Measurements from ENCODE around the gene HS3ST4. TPM values are rescaled to one million over a fixed set of nuclear protein-coding genes. Genes with fewer than 3 reads are reported as not detected.

HS3ST4 gene
- total RNA-seq, 4 donors from 2014 or later: 0.11 TPM; not detected in 3

DNA sequence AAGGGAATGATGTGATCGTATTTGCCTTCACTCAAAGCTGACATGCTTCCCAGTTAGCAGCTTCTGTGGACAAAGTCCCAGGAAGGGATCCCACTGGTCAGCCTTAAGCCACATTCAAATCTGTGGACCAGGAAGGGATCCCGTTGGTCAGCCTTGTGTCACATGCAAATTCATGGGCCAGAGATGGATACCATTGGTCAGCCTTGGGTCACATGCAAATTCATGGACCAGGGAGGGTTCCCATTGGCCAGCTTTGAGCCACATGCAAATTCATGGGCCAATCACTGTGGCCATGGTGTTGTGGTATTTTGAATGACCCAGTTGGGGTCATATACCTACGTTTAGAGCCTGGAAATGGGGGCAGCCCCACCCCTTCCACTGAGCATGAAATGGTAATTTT, 201.6 kb downstream of the HS3ST4 start:
- 43 to 59% methylated on average over 3 of the region's 3 CpGs for WGBS, 2 donors
- DNase-seq: no peak
- Histone ChIP-seq H3K27me3 (no peaks in the 10 kb centered on the region), H3K36me3 (no peaks in the 10 kb centered on the region), H3K27ac (no peak overlapping the region), H3K9me3 (no peaks in the 10 kb centered on the region), H3K4me3 (replicated peaks in 1 of 3) (no peak overlapping the region), H3K4me1 (no peaks in the 10 kb centered on the region)
- TF ChIP-seq POLR2A (IDR thresholded peaks at IDR 0.05): no peak
- TF ChIP-seq, protein P1, sequence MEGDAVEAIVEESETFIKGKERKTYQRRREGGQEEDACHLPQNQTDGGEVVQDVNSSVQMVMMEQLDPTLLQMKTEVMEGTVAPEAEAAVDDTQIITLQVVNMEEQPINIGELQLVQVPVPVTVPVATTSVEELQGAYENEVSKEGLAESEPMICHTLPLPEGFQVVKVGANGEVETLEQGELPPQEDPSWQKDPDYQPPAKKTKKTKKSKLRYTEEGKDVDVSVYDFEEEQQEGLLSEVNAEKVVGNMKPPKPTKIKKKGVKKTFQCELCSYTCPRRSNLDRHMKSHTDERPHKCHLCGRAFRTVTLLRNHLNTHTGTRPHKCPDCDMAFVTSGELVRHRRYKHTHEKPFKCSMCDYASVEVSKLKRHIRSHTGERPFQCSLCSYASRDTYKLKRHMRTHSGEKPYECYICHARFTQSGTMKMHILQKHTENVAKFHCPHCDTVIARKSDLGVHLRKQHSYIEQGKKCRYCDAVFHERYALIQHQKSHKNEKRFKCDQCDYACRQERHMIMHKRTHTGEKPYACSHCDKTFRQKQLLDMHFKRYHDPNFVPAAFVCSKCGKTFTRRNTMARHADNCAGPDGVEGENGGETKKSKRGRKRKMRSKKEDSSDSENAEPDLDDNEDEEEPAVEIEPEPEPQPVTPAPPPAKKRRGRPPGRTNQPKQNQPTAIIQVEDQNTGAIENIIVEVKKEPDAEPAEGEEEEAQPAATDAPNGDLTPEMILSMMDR (IDR thresholded peaks at IDR 0.05): no peak
- intact Hi-C loops (cut with DNase I): no loop called here

DNA sequence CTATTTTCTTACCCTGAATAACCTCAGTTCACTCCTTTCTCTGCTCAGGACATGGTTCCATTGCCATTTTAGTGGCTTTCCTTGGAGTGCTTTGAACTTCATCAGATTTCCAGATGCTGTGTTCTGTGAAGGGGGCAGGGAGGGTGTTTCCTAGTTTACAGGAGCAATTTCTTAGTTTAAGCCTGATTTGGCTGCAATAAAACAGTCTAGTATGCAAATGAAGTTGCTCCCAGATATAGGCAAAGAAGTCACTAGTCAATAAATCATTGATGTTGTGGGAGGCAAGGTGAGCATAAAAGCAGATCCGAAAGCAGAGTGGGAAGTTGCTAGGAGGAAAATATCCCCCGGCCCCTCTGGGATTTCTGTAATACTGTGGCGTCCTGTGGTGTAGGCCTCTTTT, 202.3 kb downstream of the HS3ST4 start:
- intact Hi-C loops (cut with DNase I): no loop called here
- no peak overlapping the region for H3K4me3 ChIP-seq (replicated peaks in 1 of 3)
- TF ChIP-seq, protein P1 (IDR thresholded peaks at IDR 0.05): no peak
- no peak for TF ChIP-seq POLR2A (IDR thresholded peaks at IDR 0.05)
- no peaks in the 10 kb centered on the region for H3K27me3 ChIP-seq
- H3K36me3 ChIP-seq: no peaks in the 10 kb centered on the region
- no peak overlapping the region for H3K27ac ChIP-seq
- 76 to 86% methylated on average over 3 of the region's 3 CpGs for WGBS, 2 donors
- DNase-seq: no peak
- H3K9me3 ChIP-seq: no peaks in the 10 kb centered on the region
- H3K4me1 ChIP-seq: no peaks in the 10 kb centered on the region

DNA sequence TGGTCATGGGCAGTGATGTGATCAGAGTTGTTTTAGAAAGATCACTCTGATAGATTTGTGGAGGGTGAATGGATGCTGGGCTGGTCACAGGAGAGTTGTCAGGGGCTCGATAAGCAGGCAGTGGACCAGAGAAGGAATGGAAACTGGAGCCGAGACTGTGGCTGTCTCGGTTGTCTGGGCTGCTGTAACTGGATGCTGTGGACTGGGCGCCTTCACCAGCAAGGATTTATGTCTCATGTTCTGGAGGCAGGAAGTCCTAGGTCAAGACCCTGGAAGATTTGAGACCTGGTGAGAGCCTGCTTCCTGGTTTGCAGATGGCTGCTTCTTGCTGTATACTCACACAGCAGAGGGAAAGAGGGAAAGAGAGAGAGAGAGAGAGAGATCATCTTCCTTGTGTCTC, 203.6 kb downstream of the HS3ST4 start:
- no peak overlapping the region for H3K27ac ChIP-seq
- TF ChIP-seq, protein P1 (IDR thresholded peaks at IDR 0.05): no peak
- no peak for TF ChIP-seq POLR2A (IDR thresholded peaks at IDR 0.05)

DNA sequence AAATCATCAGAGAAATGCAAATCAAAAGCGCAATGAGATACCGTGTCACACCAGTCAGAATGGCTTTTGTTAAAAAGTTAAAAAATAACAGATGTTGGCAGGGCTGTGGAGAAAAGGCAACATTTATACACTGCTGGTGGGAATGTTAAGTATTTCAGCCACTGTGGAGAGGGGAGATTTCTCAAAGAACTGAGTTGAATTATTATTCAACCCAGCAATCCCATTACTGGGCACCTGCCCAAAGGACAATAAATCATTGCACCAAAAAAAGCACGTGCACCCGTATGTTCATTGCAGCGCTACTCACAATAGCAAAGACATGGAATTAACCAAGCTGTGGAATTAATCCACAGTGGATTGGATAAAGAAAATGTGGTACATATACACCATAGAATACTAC, 204.7 kb downstream of the HS3ST4 start:
- WGBS, 2 donors: 65 to 81% methylated on average over 5 of the region's 5 CpGs
- intact Hi-C loops (cut with DNase I): no loop called here
- Histone ChIP-seq H3K4me1 (no peaks in the 10 kb centered on the region), H3K4me3 (replicated peaks in 1 of 3) (no peak overlapping the region), H3K9me3 (no peaks in the 10 kb centered on the region), H3K27me3 (no peaks in the 10 kb centered on the region), H3K27ac (no peak overlapping the region), H3K36me3 (no peaks in the 10 kb centered on the region)
- no peak for DNase-seq
- TF ChIP-seq, protein P1 (IDR thresholded peaks at IDR 0.05): no peak
- no peak for TF ChIP-seq POLR2A (IDR thresholded peaks at IDR 0.05)

More for the DNA sequence above, 203.6 kb downstream of the HS3ST4 start:
- no peak for DNase-seq
- WGBS, 2 donors: 20 to 22% methylated on average over 4 of the region's 4 CpGs
- intact Hi-C loops (cut with DNase I): no loop called here
- Histone ChIP-seq H3K4me1 (no peaks in the 10 kb centered on the region), H3K9me3 (no peaks in the 10 kb centered on the region), H3K4me3 (replicated peaks in 1 of 3) (no peak overlapping the region), H3K36me3 (no peaks in the 10 kb centered on the region), H3K27me3 (no peaks in the 10 kb centered on the region)

DNA sequence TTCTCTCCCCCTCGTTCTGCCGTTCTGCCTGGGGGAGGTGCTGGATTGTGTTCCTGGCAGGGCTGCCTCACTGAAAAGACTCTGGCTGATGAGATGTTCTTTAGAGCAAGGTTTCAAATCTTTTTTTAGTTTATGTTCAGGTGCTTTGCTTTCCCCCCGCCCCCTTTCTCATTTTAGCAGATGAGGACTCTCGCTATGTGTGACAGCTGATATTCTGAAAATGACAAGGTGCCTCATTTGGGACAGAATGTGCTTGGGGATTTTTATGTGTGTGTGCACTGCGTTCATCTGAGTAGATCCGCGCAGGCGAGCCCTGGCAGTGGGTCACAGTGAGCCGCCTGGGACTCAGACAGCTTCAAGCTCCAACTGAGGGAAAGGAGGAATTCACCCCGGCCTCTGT, 205.9 kb downstream of the HS3ST4 start:
- Histone ChIP-seq H3K4me3 (replicated peaks in 1 of 3) (no peak overlapping the region), H3K36me3 (no peaks in the 10 kb centered on the region), H3K4me1 (no peaks in the 10 kb centered on the region), H3K27me3 (no peaks in the 10 kb centered on the region), H3K27ac (no peak overlapping the region), H3K9me3 (no peaks in the 10 kb centered on the region)
- intact Hi-C loops (cut with DNase I): no loop called here
- TF ChIP-seq, protein P1 (IDR thresholded peaks at IDR 0.05): no peak
- TF ChIP-seq POLR2A (IDR thresholded peaks at IDR 0.05): no peak
- DNase-seq: no peak
- 35 to 44% methylated on average over 10 of the region's 10 CpGs for WGBS, 2 donors

Data from thyroid gland (tissue), 4 donors.